GM19397 (cell line): ENCODE measurements around the gene LONP2.
"Not testable (repeated sequence)": the region's sequence is repeated elsewhere in the genome, so short reads cannot be mapped to it uniquely, and the experiment has no call there.

Experiments used
- ATAC-seq: cut with Tn5 transposase; IDR thresholded peaks from one replicate; pipeline ENCODE4 v1.9.1; 2021; ENCODE audit warnings: mild to moderate bottlenecking, moderate library complexity; ENCODE audit not compliant: unreplicated experiment

Gene LONP2

GRCh38 chr16:48330841-48331192 lies 86.7 kb downstream of the LONP2 start:
- no peak for ATAC-seq

- ATAC-seq, result no peak
Measured at GRCh38 chr16:48332978-48333377, 88.9 kb downstream of the LONP2 start.

DNA sequence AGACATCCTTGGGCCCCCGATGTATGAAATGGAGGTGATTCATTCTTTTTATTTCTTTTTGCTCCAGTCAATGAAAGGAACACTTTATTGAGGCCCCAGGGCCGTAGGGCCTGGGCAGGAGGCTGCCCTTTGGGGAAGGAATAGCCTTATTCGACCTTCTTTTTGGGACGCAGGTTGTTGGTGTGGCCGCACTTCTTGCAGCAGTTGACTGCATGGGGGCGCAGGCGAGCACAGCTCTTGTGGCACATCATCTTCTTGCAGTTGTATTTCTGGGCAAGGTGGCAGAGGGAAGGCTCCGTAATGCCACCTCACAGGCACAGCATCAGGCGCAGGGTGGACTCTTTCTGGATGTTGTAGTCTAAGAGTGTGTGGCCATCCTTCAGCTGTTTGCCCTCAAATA lies 90.2 kb downstream of the LONP2 start:
- ATAC-seq, result no peak

DNA sequence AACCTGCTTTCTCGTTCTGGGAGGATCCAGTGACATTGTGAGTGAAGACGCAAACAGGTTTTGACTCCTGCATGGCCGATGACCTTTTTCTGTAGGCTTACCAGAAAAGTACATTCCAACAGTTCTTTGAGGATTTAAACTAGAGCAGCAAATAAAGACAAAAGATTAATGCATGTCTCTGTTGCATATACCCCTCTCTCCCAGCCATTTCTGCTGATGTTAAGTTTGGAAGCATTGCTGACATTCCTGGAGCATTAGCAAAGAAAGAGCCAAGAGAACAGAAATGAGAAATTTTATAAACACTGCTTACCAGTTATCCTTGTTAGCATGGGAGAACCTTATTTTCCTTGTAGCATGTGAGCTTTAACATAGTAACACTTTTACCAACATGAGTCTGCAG lies 91.9 kb downstream of the LONP2 start:
- no peak for ATAC-seq

DNA sequence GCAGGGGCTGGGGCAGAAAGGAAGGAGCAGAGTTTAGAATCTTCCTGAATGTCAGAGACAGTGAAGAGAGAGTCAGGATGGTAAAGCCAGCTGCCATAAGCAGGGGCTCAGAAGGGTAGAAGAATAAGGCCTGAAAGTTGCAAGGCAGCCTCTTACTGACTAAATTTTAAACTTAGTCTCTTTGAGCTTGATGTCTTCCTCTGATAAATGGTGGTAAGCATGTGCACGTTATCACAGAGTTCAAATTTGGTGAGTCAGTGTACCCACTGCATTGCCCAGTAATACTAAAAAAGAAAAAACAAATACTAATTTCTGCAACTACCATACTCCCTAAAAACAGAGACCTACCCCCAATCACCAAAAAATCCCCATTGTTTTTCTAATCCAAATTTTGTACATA lies 96.0 kb downstream of the LONP2 start:
- ATAC-seq, result no peak

- no peak for ATAC-seq
Measured at GRCh38 chr16:48342591-48342990, 98.5 kb downstream of the LONP2 start.

DNA sequence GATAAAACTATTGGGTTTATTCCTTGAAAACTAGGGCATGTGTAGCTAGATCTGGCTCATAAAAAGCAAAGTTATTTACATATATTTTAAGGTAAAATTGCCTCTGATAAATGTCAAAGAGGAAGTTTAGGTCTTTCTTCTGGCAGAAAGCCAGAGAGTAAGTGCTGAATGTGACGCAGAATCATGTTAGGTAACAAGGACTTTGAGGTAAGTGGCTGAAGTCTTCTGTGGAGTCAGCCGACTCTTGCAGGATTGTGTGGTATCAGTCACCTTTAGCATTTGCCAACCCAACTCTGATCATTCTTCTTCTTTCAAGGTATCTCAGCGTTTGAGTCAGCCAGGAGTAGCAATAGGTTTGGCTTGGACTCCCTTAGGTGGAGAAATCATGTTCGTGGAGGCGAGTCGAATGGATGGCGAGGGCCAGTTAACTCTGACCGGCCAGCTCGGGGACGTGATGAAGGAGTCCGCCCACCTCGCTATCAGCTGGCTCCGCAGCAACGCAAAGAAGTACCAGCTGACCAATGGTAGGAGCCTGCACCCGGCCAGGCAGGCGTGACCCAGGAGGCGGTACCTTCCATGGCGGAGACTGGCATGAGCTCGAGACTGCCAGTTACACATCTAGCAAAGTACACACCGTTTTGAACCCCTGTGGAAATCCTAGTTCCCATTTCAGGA lies 103.2 kb downstream of the LONP2 start:
- ATAC-seq, result no peak

- ATAC-seq, result no peak
Measured at GRCh38 chr16:48347980-48348379, 103.9 kb downstream of the LONP2 start.

DNA sequence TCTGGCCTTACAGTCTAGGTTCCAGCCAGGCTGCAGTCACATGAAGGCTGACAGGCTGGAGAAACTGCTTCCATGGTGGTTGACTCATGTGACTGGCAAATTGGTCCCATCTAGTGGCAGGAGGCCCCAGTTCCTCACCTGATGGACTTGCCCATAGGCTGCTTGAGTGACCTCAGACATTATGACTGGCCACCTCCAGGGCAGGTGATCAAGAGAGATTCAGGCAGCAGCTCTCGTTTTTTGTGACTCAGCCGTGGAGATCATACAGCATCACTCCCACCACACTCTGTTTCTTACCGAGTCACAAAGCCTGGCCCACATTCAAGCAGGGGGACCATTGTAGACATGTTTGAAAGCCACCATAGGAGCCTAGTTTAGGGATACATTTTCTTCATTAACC lies 106.6 kb downstream of the LONP2 start:
- ATAC-seq, result no peak

DNA sequence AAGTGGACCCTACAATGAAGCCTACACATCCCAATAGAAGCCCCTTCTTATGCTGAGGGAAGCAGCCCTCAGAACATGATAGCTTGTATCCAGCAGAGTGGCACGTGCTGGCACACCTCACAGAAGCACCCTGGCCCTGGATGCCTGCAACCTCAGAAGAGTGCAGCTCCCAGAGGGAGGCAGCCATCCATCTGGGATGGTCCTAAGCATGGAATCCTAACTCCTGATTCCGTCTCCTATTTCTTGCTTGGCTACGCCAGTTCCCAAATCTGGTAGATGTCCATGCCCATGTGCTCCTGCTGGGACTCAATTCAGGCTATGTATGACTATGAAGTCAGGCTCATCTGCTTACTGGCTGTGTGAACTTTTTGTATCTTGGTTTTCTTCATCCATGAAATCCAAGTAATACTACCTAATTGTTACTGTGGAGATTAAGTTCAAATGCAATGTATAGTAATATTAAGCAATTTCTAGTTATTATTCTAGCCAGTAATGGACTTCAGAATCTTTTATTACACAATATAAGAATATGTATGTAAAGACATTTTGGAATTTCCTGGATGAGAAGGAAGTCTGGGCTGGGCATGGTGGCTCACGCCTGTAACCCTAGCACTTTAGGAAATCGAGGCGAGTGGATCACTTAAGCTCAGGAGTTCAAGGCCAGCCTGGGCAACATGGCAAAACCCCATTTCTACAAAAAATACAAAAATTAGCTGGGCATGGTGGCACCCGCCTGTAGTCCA lies 108.7 kb downstream of the LONP2 start:
- no peak for ATAC-seq

DNA sequence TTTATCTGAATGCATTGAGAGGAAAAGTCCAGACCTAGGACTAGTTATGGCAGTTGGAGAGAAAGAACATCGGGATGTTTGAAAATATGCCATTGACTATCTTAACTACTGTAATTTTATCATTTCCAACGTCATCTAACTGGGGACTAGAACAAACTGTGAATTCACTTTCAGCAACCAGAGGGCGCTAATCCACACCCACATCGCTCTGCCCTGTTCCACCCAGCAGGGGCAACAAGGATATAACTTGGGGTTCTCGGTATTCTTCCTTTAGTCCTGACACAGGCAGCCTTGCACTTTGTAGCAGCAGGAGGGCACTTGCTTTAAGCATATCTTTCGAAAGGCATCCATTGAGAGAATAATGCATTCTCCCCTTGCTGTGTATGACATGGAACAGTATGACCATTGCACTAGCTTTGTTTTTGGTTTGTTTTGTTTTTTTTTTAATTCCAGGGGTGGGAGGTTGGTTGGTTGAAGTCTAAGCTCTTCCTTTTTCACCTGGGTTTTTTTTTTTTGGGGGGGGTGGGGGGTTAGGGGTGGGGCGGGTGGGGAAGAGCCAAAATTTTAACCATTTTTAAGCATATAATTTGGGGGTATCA lies 109.6 kb downstream of the LONP2 start:
- no peak for ATAC-seq

DNA sequence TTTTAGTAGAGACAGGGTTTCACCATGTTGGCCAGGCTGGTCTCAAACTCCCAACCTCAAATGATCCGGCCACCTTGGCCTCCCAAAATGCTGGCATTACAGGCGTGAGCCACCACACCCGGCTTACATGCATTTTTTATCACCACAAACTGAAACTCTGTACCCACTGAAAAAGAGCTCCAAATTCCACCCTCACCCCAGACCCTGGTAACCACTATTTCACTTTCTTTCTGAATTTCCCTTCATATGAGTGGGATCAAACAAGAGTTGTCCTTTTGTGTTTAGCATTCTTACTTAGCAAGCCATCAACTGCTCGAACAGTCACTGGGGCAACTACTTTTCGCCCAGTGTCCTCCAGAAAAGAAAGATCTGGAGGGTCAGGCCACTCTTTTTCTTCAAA lies 110.3 kb downstream of the LONP2 start:
- ATAC-seq, result not testable (repeated sequence)

- ATAC-seq, result no peak
Measured at GRCh38 chr16:48354877-48355855, 111.1 kb downstream of the LONP2 start.

- no peak for ATAC-seq
Measured at GRCh38 chr16:48356633-48357376, 112.7 kb downstream of the LONP2 start.

GRCh38 chr16:48358419-48358818 lies 114.3 kb downstream of the LONP2 start:
- no peak for ATAC-seq

DNA sequence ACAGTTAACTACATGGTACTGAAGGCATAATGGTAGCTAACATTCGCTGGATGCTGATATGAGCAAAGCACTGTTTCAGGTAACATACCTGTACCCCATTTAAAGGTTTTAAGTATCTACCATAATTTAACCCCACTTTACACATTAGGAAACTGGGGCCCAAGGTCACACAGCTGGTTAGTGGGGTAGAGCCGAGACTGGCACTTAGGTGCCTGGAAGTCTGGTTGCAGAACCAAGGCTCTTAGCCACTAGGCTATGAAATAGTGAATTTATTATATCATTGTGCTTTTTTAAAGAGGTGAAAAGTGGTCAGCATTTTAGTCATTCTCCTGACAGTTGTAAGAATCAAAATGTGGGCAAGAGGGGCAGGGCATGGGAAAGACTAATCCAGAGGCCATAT lies 115.9 kb downstream of the LONP2 start:
- no peak for ATAC-seq

GRCh38 chr16:48361012-48361411 lies 116.9 kb downstream of the LONP2 start:
- no peak for ATAC-seq

GRCh38 chr16:48361540-48362144 lies 117.5 kb downstream of the LONP2 start:
- ATAC-seq, result no peak

- no peak for ATAC-seq
Measured at GRCh38 chr16:48365025-48365600, 121.0 kb downstream of the LONP2 start.
